IMR-90 (cell line): Measurements from ENCODE around the gene AKAP6.
A peak's percentile ranks its signal among the peaks of the same experiment; 100 is the strongest.

ENCODE experiments used
- BHLHE40 ChIP-seq: fragments of 150-350 bp; IDR thresholded peaks from 2 replicates; pipeline ENCODE4 v1.6.1; 2016; ENCODE audit warnings: mild to moderate bottlenecking, low read depth, low read length
- CEBPB ChIP-seq: IDR thresholded peaks from 2 replicates; pipeline ENCODE4 v1.6.1; 2012; ENCODE audit warnings: low read depth, low read length, improper control_type of control experiment
- CHD1 ChIP-seq: IDR thresholded peaks from 2 replicates; pipeline ENCODE4 v1.6.1; 2012; ENCODE audit warnings: low read depth, low read length, improper control_type of control experiment
- CTCF ChIP-seq: conservative IDR thresholded peaks from 2 replicates; pipeline ENCODE4 v1.5.1; 2012; ENCODE audit warnings: mild to moderate bottlenecking, low read depth, low read length, improper control_type of control experiment
- FOS ChIP-seq: fragments of 150-350 bp; IDR thresholded peaks from 2 replicates; pipeline ENCODE4 v1.6.1; 2016; ENCODE audit warnings: low read depth, low read length
- MAFK ChIP-seq: IDR thresholded peaks from 2 replicates; pipeline ENCODE4 v1.6.1; 2012; ENCODE audit warnings: low read depth, low read length, improper control_type of control experiment
- MXI1 ChIP-seq: IDR thresholded peaks from 2 replicates; pipeline ENCODE4 v1.6.1; 2012; ENCODE audit warnings: low read depth, mild to moderate bottlenecking, low read length, moderate library complexity, borderline replicate concordance
- POLR2A ChIP-seq: IDR thresholded peaks from 2 replicates; pipeline ENCODE4 v1.6.1; 2012; ENCODE audit warnings: mild to moderate bottlenecking, low read depth, low read length
- RAD21 ChIP-seq: IDR thresholded peaks from 2 replicates; pipeline ENCODE4 v1.6.1; 2012; ENCODE audit warnings: low read length, improper control_type of control experiment
- RFX5 ChIP-seq: IDR thresholded peaks from 2 replicates; pipeline ENCODE4 v1.8.0; 2012; ENCODE audit warnings: low read depth, mild to moderate bottlenecking, low read length, moderate library complexity
- SMC3 ChIP-seq: fragments of 150-350 bp; IDR thresholded peaks from 2 replicates; pipeline ENCODE4 v1.6.1; 2016; ENCODE audit warnings: low read depth, mild to moderate bottlenecking, antibody characterized with exemption, low read length, moderate library complexity
- USF2 ChIP-seq: fragments of 150-350 bp; IDR thresholded peaks from 2 replicates; pipeline ENCODE4 v1.6.1; 2017; ENCODE audit warnings: mild to moderate bottlenecking, antibody characterized with exemption, low read length, low read depth

GRCh38 chr14:32397861-32398640 lies 69.0 kb downstream of the AKAP6 start:
- TF ChIP-seq POLR2A (no peak), CTCF (no peak), CEBPB (peak; percentile 67), SMC3 (no peak), CHD1 (no peak), FOS (no peak), USF2 (no peak), RAD21 (no peak), MXI1 (no peak), MAFK (no peak), BHLHE40 (no peak), RFX5 (no peak)
